Colonic mucosa (tissue), 2 donors: ENCODE results near the gene DSTN. TPM values are rescaled to one million over a fixed set of nuclear protein-coding genes. Genes with fewer than 3 reads are reported as not detected.

Experiments
- total RNA-seq, 2 donors: library from RNA; stranded (reverse); fragmentation: NEBNext Ultra II Directional in 1 of 2; extraction: Animal tissue kit (Norgen Biotek cat#: 25700) in 1 of 2; gene quantifications; one replicate each; pipeline ENCODE4 v1.2.1, GENCODE V29; 2021
- donor health status: DM: no; HTN: no; CAD: no.
- donor health status: DM: no; HTN: no; CAD: no.

The DSTN gene
- total RNA-seq, 2 donors from 2014 or later, result 247 to 437 TPM

Other genes with a start within 250 kb of the DSTN start
- gene BFSP1, start 38.7 kb upstream of the DSTN start, total RNA-seq, result under 1 TPM; 0.50 to 0.59 TPM
- gene RRBP1, start 112.2 kb downstream of the DSTN start, total RNA-seq, result 100 to 1,000 TPM; 402 to 509 TPM
- not detected for gene BANF2, start 129.9 kb downstream of the DSTN start, total RNA-seq